A204.1 (cell line): ENCODE results near the gene MED14.

Experiments used
- FAIRE-seq: peaks from 2 replicates; lab custom pipeline; 2012; peaks lifted over from hg19 to GRCh38; lab: Jason Lieb, UNC

MED14 gene

DNA sequence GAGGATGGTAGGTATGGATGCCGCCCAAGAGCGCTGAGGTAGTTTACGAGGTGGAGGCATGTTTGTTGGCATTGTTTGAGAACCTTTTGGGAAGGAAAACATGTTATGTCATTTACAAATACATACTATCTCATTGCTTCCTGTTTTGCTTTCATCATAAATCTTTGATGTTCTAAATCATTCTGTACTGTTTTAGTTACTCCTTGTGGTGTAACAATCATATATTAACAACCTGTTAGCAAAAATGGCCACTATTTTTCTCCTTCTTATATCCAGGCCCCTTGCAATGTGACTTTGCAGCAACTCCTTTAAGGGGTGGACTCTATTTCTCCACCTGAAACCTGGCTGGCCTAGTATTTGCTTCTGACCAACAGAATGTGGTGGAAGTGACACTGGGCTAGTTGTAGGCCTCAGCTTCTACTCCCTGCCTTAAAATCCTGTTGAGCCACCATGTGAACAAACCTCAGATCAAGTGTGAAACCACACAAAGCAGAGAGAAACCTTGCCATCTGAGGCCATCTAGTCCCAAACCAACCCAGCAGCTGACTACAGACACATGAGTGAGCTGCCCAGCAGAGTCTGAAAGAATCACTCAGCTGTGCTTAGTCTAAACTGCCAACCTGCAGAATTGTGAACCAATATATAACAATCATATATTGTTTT, 72.1 kb downstream of the MED14 start:
- no peak for FAIRE-seq

DNA sequence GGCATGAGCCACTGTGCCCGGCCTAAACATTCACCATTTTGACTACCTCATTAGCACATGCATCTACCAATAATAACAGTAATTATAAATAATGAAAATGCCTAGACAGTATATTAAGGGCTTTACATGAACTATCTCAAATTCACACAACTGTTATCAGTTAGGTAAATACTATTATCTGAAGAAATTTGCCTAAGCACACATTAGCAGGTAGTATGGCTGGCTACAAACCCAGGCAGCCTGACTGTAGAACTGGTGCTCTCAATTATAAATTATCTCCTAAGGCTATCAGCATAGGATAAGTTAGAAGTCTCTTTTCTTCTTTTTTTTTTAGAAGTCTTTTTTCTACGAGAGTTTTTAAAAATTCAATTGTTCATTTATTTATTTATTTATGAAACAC, 73.9 kb downstream of the MED14 start:
- FAIRE-seq = no peak

DNA sequence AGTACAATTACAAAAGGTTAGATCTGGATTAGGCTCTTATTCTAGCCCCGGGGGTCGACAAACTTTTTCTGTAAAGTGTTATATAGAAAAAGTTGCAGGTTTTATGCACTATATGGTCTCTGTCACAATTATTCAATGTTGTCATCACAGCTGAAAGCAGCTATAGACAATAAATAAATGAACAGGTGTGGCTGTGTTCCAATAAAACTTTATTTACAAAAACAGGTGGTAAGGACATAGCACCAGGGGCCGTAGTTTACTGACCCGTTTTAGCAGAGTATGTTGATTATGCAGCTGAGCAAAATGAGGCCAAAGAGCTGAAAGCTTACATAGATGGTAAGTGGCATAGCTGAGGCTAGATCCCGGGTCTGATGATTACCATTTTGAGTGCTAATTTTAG, 75.0 kb downstream of the MED14 start:
- no peak for FAIRE-seq

DNA sequence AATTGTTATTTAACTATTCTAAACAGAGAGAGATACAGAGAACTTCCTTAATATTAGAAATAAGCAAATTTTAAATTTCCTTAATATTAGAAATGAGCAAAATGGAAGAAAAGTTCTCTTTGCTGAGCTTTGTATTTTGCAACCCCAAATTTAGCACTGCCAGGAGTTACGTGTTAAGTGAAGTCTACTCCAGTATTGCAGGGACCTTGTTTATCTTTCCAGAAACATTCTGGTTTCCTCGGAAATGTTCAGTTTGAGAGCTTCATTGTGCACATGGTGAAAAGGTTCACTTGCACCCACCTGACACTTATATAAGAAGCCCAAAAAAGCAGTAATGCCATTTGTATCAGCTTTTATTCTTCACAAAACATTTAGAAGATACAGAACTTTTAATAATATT, 81.8 kb downstream of the MED14 start:
- no peak for FAIRE-seq

DNA sequence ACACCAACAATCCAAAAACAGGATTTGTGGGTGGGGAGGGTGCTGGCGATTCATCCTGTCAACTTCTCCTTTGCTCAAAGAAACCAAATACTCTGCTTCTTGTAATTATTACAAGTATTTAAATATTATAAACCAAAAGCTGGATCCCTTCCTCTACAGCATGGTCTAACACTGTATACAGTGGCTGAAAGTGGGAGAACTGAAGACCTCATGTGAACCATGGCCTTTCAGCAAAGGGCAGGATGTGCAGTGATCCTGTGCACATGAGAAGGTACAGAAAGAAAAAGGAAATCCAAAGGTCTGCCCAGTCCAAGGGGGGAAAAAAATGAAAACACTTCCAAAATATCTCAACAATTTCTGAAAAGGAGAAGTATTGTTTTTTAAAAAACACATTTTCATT, 82.7 kb downstream of the MED14 start:
- FAIRE-seq = no peak

DNA sequence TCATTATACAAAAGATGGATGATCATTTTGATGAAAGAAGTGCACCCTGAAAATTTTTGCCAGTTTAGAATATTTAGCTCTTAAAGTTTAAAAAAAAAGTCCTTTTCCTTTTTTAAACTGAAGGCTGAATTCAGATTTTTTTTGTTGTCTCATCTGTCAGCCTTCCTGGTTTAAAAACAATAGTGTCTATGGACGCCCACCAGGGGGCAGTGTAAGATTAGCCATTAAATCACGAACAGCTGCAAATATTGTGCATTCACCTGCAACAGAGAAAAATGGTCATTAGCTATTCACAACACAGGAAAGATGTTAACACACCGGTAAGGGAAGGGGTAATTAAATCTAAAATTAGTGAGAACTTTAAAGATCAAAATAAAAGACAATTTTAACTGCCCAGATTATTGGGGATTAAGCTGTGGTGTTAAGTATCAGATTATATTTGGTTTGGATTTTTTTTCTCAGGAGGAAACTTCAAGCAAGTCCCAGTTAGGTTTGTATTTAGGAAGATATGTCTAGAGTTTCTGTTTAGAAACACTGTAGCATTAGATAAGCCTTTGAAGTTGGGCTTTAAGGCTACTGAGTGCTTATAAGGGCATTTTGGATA, 83.6 kb downstream of the MED14 start:
- FAIRE-seq = peak; percentile 95

DNA sequence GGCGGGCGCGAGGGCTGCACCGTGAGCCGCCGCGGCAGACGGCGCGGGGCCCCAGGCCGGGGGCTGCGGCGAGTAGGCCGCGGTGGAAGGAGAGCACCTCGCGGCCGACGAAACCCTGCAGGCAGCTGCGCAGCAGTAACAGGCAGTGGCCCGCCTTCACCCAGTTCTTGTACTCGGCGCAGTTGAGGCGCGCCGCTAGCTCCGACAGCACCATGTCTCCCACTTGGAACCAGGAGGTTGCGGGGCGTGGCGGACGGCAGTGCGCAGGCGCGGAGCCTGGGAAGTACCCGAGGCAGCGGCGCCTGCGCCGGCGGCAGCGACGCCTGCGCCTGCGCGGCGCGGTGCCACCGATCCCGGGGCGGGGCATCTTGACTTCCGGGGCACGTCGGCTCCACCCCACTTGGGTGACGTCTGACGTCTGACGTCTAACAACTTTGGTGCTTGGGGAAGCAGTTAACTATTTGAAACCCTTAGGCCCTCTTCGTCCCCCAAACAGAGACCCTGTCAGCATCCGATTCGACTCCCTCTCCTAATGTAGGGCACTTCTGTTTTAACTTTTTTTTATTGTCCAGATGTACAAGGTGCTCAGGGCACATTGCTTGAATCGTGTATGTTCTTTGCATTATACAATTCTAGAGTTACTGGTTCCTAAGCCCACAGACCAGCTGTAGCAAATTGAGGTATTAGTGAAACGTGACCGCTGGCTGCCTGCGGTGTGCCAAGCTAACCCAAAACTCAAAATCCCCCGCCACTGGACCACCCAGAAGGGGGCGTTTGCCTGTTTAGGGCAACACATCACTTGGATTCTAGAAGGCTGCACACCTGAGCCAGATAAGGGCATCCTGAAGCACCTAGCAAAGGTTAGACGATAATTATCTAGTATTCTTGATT, 87.8 kb downstream of the MED14 start, which contains the start of gene CXorf38:
TSS of gene CXorf38 (minus strand) at position 255 of the 891 bp plus-strand sequence. CDS start at position 214, 41 bp downstream.
- no peak for FAIRE-seq

DNA sequence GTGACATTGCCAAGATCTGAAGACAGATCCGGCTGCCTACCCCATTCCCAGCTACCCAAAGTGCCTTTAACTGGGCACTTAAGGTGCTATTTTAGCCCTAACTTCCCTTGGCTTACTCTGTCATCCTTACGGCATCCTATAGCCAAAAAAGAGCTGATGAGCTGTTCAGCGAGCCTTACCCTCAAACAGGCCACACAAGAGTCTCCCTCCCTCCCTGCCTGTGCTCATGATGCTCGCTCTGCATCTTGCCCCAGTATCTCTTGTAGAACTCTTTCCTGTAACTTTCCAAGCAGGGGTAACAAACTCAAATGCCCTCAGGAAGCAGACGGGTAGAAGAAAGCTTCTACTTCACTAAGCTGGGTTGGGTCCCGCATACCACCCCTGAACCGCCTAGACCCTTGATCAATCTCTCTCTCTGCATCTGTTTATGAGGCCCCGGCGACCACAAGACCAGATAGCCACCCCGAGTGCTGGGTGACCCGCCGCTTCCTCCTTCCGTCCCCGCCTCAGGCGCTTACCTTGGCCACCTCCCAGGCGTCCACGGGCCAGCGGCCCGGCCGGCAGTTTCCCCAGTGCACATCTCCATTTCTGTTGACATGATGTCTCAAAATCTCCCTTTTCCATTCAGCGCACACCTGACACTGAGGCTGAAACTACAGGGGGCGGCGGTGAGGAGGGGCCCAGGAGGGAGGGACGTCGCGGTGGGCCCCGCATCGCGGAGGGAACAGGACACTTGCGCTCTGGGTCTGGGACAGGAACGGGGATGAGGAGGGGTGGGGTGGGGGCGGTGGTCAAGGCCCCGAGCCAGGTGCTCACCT, 88.6 kb downstream of the MED14 start:
- no peak for FAIRE-seq

DNA sequence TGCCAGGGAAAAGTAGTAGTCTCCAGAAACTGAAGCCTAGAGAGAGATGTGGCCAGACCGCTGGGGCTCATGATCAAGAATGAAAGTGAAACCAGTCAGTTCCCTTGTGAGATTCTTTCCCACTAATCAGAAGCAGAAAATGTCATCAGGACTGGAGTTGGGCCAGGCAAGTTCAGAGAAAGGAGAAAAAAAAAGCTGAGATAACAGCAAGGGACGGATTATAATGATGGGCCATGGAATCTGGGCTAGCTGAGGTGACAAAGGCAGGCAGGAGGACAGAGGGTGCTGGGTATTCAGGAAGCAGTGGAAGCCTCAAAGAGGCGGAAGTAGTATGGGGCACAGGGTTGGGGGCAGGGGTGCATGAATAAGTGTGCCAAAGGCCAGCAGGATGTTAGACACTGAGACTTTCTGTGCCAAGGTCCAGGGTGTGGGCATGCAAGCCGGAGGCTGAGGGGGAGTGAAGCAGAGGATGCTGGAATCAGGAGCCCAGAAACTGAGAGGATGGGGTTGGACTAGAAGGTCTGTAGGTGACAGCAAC, 90.5 kb downstream of the MED14 start:
- no peak for FAIRE-seq

DNA sequence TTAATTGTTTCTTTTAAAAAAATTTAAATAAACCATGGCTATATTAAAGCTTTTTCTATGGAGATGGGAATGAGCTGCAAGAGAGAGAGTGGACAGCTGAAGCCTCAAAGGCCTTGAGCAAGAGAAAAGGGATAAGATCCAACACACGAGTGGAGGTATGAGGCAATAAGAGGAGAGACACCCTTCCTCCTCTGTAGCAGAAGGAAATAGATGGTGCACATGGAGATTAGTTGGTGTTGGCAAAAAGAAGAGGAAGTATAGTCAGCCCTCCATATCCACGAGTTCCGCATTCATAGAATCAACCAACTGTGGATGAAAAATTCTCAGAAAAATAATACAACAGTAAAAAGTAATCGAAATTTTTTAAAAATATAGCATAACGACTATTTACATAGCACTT, 91.2 kb downstream of the MED14 start:
- no peak for FAIRE-seq

DNA sequence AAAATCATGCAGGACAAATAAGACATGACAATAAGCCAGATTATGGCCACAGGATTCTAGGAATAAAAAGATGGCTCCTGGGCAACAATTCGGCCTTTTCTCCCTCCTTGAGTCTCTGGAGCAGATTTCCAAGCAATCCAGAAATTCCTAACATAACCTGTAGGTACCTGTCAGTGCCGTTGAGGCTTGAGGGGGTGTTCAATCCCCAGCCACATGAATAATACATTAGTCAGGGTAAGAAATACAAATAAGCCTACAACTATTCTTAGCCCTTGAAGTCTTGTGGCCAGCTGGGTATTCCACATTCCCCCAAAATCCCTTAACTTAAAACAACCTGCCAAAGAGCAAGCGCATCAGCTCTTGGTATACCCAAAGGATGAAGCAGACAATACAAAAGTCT, 97.7 kb downstream of the MED14 start:
- FAIRE-seq = no peak

DNA sequence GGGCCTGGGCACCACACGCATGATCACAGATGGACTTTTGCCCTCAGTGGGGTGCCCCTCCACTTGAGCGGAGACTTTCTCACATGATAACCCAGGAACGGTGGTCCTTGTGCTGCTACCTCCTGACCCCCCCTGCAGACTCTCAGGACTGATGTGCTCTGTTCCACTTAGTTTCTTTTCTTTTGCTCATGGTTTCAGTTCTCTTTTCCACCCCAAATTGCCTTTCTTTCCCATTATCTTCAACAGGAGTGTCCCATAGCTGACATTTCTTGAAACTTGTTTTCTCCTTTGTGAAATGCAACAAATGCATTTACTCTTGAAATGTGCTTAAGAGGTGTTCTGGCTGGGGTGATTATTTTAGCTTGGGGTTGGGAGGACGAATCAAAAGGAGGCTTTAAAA, 103.1 kb downstream of the MED14 start:
- no peak for FAIRE-seq

DNA sequence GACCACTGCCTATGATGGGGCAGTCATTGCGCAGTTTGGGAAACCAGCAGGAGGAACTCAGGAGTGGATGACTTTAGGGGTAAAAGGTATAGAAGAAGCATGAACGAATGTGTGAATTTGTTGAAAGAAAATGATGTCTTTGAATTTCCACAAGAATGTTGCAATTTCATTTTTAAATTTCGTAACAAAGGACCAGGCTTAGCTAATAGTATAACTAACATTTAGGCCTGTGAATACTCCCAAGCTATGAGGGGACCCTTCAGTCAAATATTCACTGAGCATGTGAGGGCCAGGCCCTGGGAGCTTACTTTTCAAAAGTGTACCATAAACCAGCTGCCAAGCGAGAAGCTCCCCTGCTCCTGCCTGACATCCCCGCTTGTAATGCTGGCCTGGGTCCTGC, 106.8 kb downstream of the MED14 start:
- FAIRE-seq = no peak

DNA sequence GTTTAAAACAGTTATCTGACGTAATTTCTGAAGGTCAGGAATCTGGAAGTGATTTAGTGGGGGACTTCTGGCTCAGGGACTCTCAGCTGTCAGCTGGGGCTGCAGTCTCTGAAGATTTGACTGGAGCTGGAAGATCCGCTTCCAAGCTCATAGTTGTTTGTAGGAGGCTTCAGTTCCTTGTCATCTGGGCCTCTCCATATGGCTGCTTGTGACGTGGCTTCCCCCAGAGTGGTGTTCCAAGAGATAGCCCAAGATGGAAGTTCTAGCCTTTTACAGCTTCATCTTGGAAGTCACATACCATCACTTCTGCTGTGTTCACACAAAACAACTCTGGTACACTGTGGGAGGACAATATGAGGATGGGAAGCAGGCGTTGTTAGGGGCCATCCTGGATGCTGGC, 110.0 kb downstream of the MED14 start:
- no peak for FAIRE-seq

DNA sequence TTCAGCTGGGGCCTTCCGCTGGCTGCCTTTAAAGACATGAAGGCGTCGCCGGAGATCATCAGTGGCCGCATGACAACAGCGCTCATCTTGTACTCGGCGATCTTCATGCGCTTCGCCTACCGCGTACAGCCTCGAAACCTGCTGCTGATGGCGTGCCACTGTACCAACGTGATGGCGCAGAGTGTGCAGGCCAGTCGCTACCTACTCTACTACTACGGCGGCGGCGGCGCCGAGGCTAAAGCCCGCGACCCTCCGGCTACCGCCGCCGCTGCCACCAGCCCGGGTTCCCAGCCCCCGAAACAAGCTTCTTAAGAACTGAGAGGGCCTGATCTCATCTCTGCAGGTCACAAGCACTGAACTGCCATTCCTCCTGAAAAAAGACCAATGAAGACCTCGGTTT, 111.7 kb downstream of the MED14 start:
- FAIRE-seq = no peak

DNA sequence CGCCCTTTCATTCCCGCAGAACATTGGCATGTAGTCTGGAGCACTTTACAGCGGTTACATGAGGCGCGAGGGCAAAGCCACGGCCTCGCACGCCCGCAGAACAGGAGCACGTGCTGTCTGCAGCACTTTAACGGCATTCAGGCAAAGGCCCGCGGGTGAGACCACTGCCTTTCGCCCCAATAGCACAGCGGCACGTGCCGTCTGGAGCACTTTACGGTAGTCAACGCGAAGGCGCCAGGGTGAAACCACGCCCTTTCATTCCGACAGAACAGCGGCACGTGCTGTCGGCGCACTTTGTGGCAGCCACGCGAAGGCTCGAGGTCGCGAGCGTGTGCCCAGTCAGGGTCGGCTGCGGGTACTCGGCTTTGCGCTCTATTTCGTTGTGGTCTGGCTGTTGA, 112.2 kb downstream of the MED14 start, which contains the start of gene MPC1L:
TSS of gene MPC1L (plus strand) at position 290 of the 398 bp plus-strand sequence. CDS start 138 bp downstream, outside the sequence.
- FAIRE-seq = no peak

DNA sequence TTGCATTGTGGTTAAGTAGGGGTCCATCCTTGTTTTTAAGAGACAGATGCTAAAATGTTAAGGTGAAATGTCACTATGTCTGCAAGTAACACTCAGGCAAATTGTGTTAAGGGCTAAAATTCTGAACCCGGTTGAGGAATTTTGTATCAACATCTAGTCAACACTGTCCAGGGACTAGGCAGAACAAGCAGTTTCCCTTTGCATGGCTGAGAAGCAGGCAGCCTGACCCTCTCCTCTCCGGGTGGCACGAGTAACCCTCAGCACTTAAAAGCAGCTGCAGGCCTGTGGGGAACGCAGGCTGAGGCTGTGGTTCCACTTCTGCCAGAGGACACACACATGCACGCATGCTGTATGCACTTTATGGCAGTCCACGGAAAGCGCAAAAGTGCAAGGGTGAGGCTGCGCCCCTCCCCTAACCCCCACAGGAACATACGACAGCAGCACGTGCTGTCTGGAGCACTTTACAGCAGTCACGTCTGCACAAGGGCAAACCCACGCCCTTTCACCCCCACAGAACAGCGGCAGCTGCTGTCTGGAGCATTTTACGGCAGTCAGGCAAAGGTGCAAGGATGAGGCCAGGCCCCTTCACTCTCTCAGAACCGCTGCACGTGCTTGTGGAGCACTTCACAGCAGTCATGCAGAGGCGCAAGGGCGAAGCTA, 112.7 kb downstream of the MED14 start:
- no peak for FAIRE-seq

DNA sequence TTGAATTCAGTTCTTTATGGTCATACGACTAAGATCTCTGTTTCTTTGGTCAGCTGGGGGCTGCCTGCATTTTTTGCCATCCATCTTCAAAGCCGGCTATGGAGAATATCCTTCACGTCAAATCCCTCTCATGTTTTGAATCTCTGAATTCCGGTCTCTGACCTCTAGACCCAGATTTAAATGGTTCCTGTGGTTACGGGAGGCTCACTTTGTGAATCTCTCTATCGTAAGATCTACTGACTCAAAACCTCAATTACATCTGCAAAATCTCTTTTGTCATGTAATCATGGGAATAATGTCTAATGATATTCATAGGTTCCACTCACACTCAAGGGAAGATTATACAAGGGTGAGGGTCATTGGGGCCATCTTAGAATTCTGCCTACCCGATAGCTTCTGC, 117.8 kb downstream of the MED14 start:
- FAIRE-seq = no peak

DNA sequence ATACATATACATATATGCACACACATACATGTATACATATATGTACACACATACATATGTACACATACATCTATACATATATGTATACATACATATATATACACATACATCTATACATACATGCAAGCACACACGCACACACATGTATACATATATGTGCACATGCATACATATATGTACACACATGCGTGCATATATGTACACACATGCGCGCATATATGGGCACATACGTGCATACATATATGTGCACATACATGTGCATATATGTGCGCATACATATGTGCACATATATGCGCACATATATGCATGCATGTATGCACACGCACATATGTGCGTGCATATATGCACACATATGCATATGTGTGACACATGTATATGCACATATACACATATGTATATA, 119.4 kb downstream of the MED14 start:
- FAIRE-seq = no peak

DNA sequence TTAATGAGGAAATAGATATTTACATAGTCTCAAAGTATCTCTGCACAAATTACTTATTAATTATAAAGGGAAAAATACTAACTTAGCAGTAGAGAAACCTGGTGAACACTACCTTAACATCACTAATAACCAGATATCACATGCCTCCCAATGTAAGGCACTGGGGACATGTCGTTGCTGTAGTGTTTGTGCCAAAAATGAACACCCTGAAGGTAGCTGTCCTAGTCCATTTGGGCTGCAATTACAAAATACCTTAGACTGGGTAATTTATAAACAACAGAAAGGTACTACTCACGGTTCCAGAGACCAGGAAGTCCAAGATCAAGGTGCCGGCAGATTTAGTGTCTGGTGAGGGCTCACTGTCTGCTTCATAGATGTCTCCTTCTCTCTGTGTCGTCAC, 122.8 kb downstream of the MED14 start:
- no peak for FAIRE-seq

DNA sequence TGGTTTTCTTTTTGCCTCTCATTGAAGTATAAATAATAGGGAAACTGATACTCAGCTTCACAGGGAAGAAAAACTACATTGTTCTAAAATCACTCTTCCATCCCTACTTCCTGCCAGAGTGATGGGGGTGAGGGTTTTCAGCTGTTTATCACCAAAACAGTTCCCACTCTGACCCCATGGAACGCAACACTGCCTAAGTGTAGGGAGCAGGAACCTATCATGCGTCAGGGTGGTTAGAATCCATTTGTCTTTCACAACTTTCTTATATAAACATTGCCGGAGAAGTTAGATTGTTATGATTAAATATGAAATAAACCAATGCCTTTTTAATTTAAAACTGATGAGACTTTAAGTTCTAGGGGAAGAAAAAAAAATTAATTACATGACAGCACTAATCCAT, 128.0 kb downstream of the MED14 start:
- no peak for FAIRE-seq

DNA sequence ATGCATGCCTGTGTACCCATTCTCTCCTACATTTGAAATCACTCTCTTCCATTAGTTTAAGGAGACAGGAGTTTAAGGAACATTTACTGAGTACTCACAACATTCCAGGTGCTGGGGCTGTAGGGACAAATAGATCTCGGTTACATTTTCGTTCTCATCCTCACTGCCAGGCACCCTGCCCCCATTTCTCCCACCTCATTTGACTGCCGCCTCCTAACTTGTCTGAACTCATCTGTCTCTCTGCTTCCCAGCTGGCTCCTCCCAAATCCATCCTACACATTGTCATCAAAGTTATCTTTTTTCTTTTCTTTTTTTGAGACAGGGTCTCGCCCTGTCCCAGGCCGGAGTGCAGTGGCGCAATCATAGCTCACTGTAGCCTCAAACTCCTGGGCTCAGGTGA, 131.9 kb downstream of the MED14 start:
- FAIRE-seq = no peak
